Measurements from ENCODE around the gene MEA1. TPM values are rescaled to one million over a fixed set of nuclear protein-coding genes. Genes with fewer than 3 reads are reported as not detected.

Gene MEA1
- total RNA-seq, 4 donors from 2014 or later: 59.5 to 99.9 (median 77.5) TPM

GRCh38 chr6:42971746-42972327 is 41.9 kb downstream of the MEA1 start:
- intact Hi-C loops (cut with DNase I; ENCODE audit: low total_unique reads): no loop called here
- no peak for DNase-seq (ENCODE audit: low spot score in 2 of 2)
- no peak overlapping the region for H3K4me3 ChIP-seq (ENCODE audit: low read depth, poor library complexity, severe bottlenecking)
- 78 to 87% methylated on average over 3 of the region's 3 CpGs for WGBS, 2 donors
- TF ChIP-seq POLR2A (IDR thresholded peaks at IDR 0.05) (no peak), CTCF (IDR thresholded peaks at IDR 0.05) (no peak)

- TF ChIP-seq POLR2A (IDR thresholded peaks at IDR 0.05) (no peak), CTCF (IDR thresholded peaks at IDR 0.05) (no peak)
- DNase-seq (ENCODE audit: low spot score in 2 of 2): no peak
- no peak overlapping the region for H3K4me3 ChIP-seq (ENCODE audit: low read depth, poor library complexity, severe bottlenecking)
- 71 to 76% methylated on average over 4 of the region's 4 CpGs for WGBS, 2 donors
- intact Hi-C loops (cut with DNase I; ENCODE audit: low total_unique reads): no loop called here
These were observed 42.7 kb downstream of the MEA1 start for GRCh38 chr6:42970871-42971612.

- 87 to 93% methylated on average over 4 of the region's 4 CpGs for WGBS, 2 donors
- intact Hi-C loops (cut with DNase I; ENCODE audit: low total_unique reads): no loop called here
- TF ChIP-seq POLR2A (IDR thresholded peaks at IDR 0.05): no peak
- TF ChIP-seq CTCF (IDR thresholded peaks at IDR 0.05): no peak
- no peak overlapping the region for H3K4me3 ChIP-seq (ENCODE audit: low read depth, poor library complexity, severe bottlenecking)
- no peak for DNase-seq (ENCODE audit: low spot score in 2 of 2)
These were observed 43.8 kb downstream of the MEA1 start for GRCh38 chr6:42969934-42970333.

GRCh38 chr6:42969431-42969830 is 44.3 kb downstream of the MEA1 start:
- TF ChIP-seq POLR2A (IDR thresholded peaks at IDR 0.05) (no peak), CTCF (IDR thresholded peaks at IDR 0.05) (no peak)
- WGBS, 2 donors: 88 to 94% methylated on average over 2 of the region's 2 CpGs
- H3K4me3 ChIP-seq (ENCODE audit: low read depth, poor library complexity, severe bottlenecking): no peak overlapping the region
- intact Hi-C loops (cut with DNase I; ENCODE audit: low total_unique reads): no loop called here
- DNase-seq (ENCODE audit: low spot score in 2 of 2): no peak

GRCh38 chr6:42968783-42969182 is 45.0 kb downstream of the MEA1 start:
- H3K4me3 ChIP-seq (ENCODE audit: low read depth, poor library complexity, severe bottlenecking): no peak overlapping the region
- DNase-seq (ENCODE audit: low spot score in 2 of 2): no peak
- 92 to 93% methylated on average over 4 of the region's 4 CpGs for WGBS, 2 donors
- TF ChIP-seq POLR2A (IDR thresholded peaks at IDR 0.05): no peak
- no peak for TF ChIP-seq CTCF (IDR thresholded peaks at IDR 0.05)
- intact Hi-C loops (cut with DNase I; ENCODE audit: low total_unique reads): no loop called here

Measured in lower leg skin (tissue), 4 donors.